Measurements from ENCODE around the gene LIMS2. TPM values are rescaled to one million over a fixed set of nuclear protein-coding genes. Genes with fewer than 3 reads are reported as not detected.

The LIMS2 gene
- total RNA-seq, 1 experiment from 2014 or later = 0.26 TPM

GRCh38 chr2:127607399-127607908 lies 67.9 kb downstream of the LIMS2 start:
- no peak for DNase-seq (ENCODE audit: low read depth)

GRCh38 chr2:127606625-127607398 lies 68.5 kb downstream of the LIMS2 start:
- DNase-seq (ENCODE audit: low read depth) = no peak

GRCh38 chr2:127605691-127606263 lies 69.6 kb downstream of the LIMS2 start:
- DNase-seq (ENCODE audit: low read depth) = no peak

GRCh38 chr2:127604986-127605385 lies 70.3 kb downstream of the LIMS2 start:
- DNase-seq (ENCODE audit: low read depth) = no peak

GRCh38 chr2:127599211-127599610 lies 76.1 kb downstream of the LIMS2 start:
- DNase-seq (ENCODE audit: low read depth) = no peak

GRCh38 chr2:127598711-127599110 lies 76.6 kb downstream of the LIMS2 start:
- DNase-seq (ENCODE audit: low read depth) = no peak

GRCh38 chr2:127597984-127598380 lies 77.3 kb downstream of the LIMS2 start:
- DNase-seq (ENCODE audit: low read depth) = peak; percentile 42

GRCh38 chr2:127597046-127597983 lies 78.0 kb downstream of the LIMS2 start:
- no peak for DNase-seq (ENCODE audit: low read depth)

GRCh38 chr2:127596311-127597045 lies 78.9 kb downstream of the LIMS2 start:
- no peak for DNase-seq (ENCODE audit: low read depth)

GRCh38 chr2:127594116-127594591 lies 81.2 kb downstream of the LIMS2 start:
- no peak for DNase-seq (ENCODE audit: low read depth)

GRCh38 chr2:127593228-127594115 lies 81.9 kb downstream of the LIMS2 start:
- DNase-seq (ENCODE audit: low read depth) = no peak

- no peak for DNase-seq (ENCODE audit: low read depth)
Measured at GRCh38 chr2:127592761-127593227, 82.5 kb downstream of the LIMS2 start.

- peak; percentile 44 for DNase-seq (ENCODE audit: low read depth)
Measured at GRCh38 chr2:127591221-127591923, 84.0 kb downstream of the LIMS2 start.

GRCh38 chr2:127590386-127591190 lies 84.7 kb downstream of the LIMS2 start:
- DNase-seq (ENCODE audit: low read depth) = no peak

GRCh38 chr2:127589841-127590240 lies 85.5 kb downstream of the LIMS2 start:
- DNase-seq (ENCODE audit: low read depth) = no peak

- DNase-seq (ENCODE audit: low read depth) = no peak
Measured at GRCh38 chr2:127589358-127589757, 86.0 kb downstream of the LIMS2 start.

Measured in HT1080 (cell line).